T-cell (primary cell): Measurements from ENCODE around the gene MCRS1. TPM values are rescaled to one million over a fixed set of nuclear protein-coding genes. Genes with fewer than 3 reads are reported as not detected.

Experiments
- ATAC-seq, 4 experiments: fragments of 200-7000 bp in 3 of 4; fragments of 150-1000 bp in 1 of 4; cut with Tn5 transposase; replicated peaks in 1 of 4; 1 replicate in 3 of 4; 2 replicates in 1 of 4; pipeline ENCODE4 v1.10.0; 2021; ENCODE audit warnings: moderate library complexity in 3 of 4, mild to moderate bottlenecking in 2 of 4, moderate number of reproducible peaks in 1 of 4
- CTCF ChIA-PET, 2 donors: fragments of 300-600 bp; sonication (Branson Sonifier 250); formaldehyde crosslinking; loops; one replicate each; lab custom pipeline; 2022; ENCODE audit warnings: antibody characterized with exemption in 2 of 2; lab: Charles Lee
- POLR2A ChIA-PET, 2 donors: fragments of 300-600 bp; sonication (Branson Sonifier 250); formaldehyde crosslinking; loops; one replicate each; lab custom pipeline; 2022; ENCODE audit warnings: antibody characterized with exemption in 2 of 2; lab: Charles Lee
- DNase-seq, 35 experiments: peaks; one replicate each; pipeline versions ENCODE4 v3.0.0 to v3.0.0-alpha.2; 2013 to 2023
- H3K27ac ChIP-seq: one replicate; pipeline ENCODE4 v1.5.1; 2013; ENCODE audit warnings: low read length
- H3K27me3 ChIP-seq, 2 experiments: replicated peaks in 1 of 2; 1 replicate in 1 of 2; 2 replicates in 1 of 2; pipeline versions ENCODE4 v1.6.1 to v1.7.0; 2013; ENCODE audit warnings: low read length in 1 of 2, mixed read lengths in 1 of 2; ENCODE audit not compliant: control insufficient read depth in 2 of 2, insufficient read depth in 2 of 2; ENCODE audit errors: extremely low read depth in 1 of 2
- H3K36me3 ChIP-seq, 2 donors: 1 replicate in 1 of 2; 2 replicates in 1 of 2; pipeline versions ENCODE4 v1.6.1 to v1.7.0; 2013; ENCODE audit warnings: low read length in 1 of 2; ENCODE audit not compliant: control insufficient read depth in 2 of 2, insufficient read depth in 1 of 2; ENCODE audit errors: extremely low read depth in 1 of 2
- H3K4me1 ChIP-seq, 2 experiments: 1 replicate in 1 of 2; 2 replicates in 1 of 2; pipeline versions ENCODE4 v1.6.1 to v1.7.0; 2013; ENCODE audit warnings: low read length in 2 of 2, mixed read lengths in 1 of 2; ENCODE audit not compliant: insufficient read depth in 2 of 2, control insufficient read depth in 1 of 2; ENCODE audit errors: extremely low read depth in 1 of 2
- H3K4me3 ChIP-seq, 2 donors: 1 replicate in 1 of 2; 2 replicates in 1 of 2; pipeline versions ENCODE4 v1.5.1 to v1.7.0; 2013; ENCODE audit warnings: mild to moderate bottlenecking in 2 of 2, low read length in 1 of 2, moderate library complexity in 1 of 2; ENCODE audit not compliant: control insufficient read depth in 1 of 2; ENCODE audit errors: extremely low read depth in 1 of 2
- H3K9me3 ChIP-seq: 2 replicates; pipeline ENCODE4 v1.7.0; 2013
- H3K27ac Mint-ChIP-seq, 2 donors: one replicate each; pipeline ENCODE4 v1.8.0; 2020 to 2021; ENCODE audit warnings: mild to moderate bottlenecking in 2 of 2, mixed read lengths in 2 of 2
- H3K27me3 Mint-ChIP-seq, 2 donors: one replicate each; pipeline ENCODE4 v1.8.0; 2021 to 2022; ENCODE audit warnings: mixed read lengths in 2 of 2
- H3K36me3 Mint-ChIP-seq: one replicate; pipeline ENCODE4 v1.8.0; 2021; ENCODE audit warnings: mixed read lengths
- H3K4me1 Mint-ChIP-seq, 3 donors: one replicate each; pipeline ENCODE4 v1.8.0; 2020 to 2022; ENCODE audit warnings: mixed read lengths in 3 of 3, mild to moderate bottlenecking in 1 of 3
- H3K4me3 Mint-ChIP-seq, 3 donors: one replicate each; pipeline ENCODE4 v1.8.0; 2020 to 2022; ENCODE audit warnings: mild to moderate bottlenecking in 3 of 3, mixed read lengths in 3 of 3, moderate library complexity in 3 of 3
- H3K9me3 Mint-ChIP-seq, 3 donors: one replicate each; pipeline ENCODE4 v1.8.0; 2020 to 2022; ENCODE audit warnings: mixed read lengths in 3 of 3
- WGBS: methylation state at CpG from one replicate; pipeline ENCODE4 v1.1.5; 2013; ENCODE audit warnings: missing lambda C conversion rate; ENCODE audit not compliant: insufficient coverage; 5-methylcytosine and 5-hydroxymethylcytosine counted together
- total RNA-seq, 35 experiments: library from RNA in 6 of 35; stranded (reverse) in 6 of 35; fragments of 120-200 nt in 1 of 35; gene quantifications; one replicate each; pipeline versions ENCODE4 v1.2.1 to v1.2.4 and lab custom pipeline; 2013 to 2026

The MCRS1 gene
- total RNA-seq, 5 donors from 2014 or later (not counting 1 experiment from before 2014, with no cell fraction given) = 66.1 to 89.0 (median 85.7) TPM

DNA sequence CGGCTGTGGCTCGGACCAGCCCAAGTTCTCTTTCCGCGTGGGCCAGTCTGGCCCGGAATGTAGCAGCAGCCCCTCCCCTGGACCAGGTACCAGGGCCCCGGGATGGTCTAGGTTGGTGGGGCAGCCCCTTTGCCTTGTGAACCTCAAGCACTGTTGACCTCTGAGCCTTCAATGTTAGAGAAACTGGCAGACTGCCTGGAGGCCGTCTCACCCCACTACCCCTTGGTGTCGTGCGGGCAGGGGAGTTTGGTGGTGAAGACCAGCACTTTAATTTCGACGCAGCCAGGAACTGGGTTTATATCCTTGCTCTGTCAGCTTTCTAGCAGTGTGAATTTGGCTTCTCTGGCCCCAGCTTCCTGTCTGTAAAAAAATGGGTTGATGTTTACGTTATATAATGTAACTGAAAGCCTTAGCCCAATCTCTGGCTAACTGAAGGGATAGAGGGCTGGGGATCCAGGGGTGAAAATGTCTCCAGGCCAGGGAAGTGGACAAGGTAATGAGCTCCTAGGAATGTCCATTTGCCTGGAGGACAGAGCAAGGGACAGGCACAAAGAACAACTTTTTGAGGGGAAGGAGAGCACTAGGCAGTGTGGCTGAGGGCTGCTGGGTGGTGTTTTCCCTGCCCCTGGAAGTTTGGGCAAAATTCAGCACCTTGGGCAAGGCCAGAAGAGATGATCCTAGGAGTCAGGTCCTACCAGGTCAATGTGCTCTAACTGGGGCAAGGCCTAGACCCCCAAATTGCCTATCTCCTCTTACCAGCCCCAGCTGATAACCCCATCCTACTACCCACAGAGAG is 11.4 kb downstream of the MCRS1 start:
- H3K27me3 Mint-ChIP-seq = no peaks in the 10 kb centered on the region
- ChIA-PET CTCF (interaction anchor here in 1 of 2 donors (0.9 kb wide), 1 partner anchor 198 kb away, joined by 3 read pairs; no protein-coding TSS in a partner anchor), POLR2A (interaction anchor here in 1 of 2 donors (0.7 to 1.2 kb wide), 2 partner anchors 10 to 22 kb away, joined by 3 to 5 read pairs; no protein-coding TSS in a partner anchor)
- Histone ChIP-seq H3K4me1 (peaks cover 0 to 8% of the 10 kb centered on the region in 2 experiments), H3K36me3 (peaks cover 16 to 51% of the 10 kb centered on the region in 2 donors), H3K27me3 (peaks cover 0 to 1% of the 10 kb centered on the region in 2 experiments), H3K4me3 (no peak overlapping the region), H3K27ac (no peak overlapping the region), H3K9me3 (no peaks in the 10 kb centered on the region)
- H3K36me3 Mint-ChIP-seq = peaks cover 20% of the 10 kb centered on the region
- peaks cover 4 to 8% (median 7%) of the 10 kb centered on the region in 3 donors for H3K4me1 Mint-ChIP-seq
- no peak for ATAC-seq
- H3K9me3 Mint-ChIP-seq = no peaks in the 10 kb centered on the region
- 82% methylated on average over 9 of the region's 12 CpGs for WGBS
- peak overlapping the region; percentile 78 to 81 for H3K27ac Mint-ChIP-seq
- H3K4me3 Mint-ChIP-seq = no peak overlapping the region
- no peak for DNase-seq

DNA sequence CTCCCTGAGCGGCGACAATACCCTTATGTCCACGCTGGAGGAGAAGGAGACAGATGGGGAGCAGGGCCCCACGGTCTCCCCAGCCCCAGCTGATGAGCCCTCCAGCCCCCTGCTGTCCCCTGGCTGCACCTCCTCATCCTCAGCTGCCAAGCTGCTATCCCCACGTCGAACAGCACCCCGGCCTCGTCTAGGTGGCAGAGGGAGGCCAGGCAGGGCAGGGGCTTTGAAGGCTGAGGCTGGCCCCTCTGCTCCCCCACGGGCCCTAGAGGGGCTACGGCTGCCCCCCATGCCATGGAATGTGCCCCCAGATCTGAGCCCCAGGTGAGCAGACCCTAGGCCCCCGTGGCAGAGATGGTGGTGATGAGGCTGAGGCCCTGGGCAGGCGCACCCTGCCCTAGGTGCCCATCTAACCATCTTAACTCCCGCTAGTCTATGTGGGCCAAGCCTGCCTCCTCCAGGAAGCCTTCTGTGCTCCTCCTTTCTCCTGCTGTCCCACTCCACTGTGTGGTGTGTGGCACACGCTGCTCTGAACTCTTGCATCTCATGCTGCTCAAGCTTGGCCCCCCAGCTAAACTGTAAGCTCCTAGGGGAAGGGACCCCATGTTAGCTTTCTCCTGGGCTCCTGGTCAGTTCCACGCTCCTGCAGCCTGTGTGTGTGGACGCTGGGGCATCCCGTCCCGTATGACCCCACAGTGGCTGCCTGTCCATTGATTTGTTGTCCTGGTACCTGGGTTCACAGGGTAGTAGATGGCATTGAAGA is 12.1 kb downstream of the MCRS1 start:
- peak overlapping the region in 1 of 2 donors; percentile 6 for H3K27ac Mint-ChIP-seq
- H3K4me1 ChIP-seq = peaks cover 0 to 3% of the 10 kb centered on the region in 2 experiments
- H3K27me3 ChIP-seq = peaks cover 0 to 9% of the 10 kb centered on the region in 2 experiments
- no peaks in the 10 kb centered on the region for H3K9me3 ChIP-seq
- peaks cover 0 to 3% of the 10 kb centered on the region in 2 donors for H3K27me3 Mint-ChIP-seq
- no peak overlapping the region for H3K4me3 Mint-ChIP-seq
- H3K36me3 ChIP-seq = peaks cover 13 to 43% of the 10 kb centered on the region in 2 donors
- no peaks in the 10 kb centered on the region for H3K9me3 Mint-ChIP-seq
- ATAC-seq (no peak), DNase-seq (no peak)
- WGBS = 94% methylated on average over 13 of the region's 18 CpGs
- ChIA-PET POLR2A (interaction anchor here in 1 of 2 donors (0.7 kb wide), 1 partner anchor 22 kb away, joined by 5 read pairs; no protein-coding TSS in a partner anchor), CTCF (no interaction called here)
- peaks cover 18% of the 10 kb centered on the region for H3K36me3 Mint-ChIP-seq
- no peak overlapping the region for H3K27ac ChIP-seq
- peaks cover 3 to 6% (median 5%) of the 10 kb centered on the region in 3 donors for H3K4me1 Mint-ChIP-seq
- no peak overlapping the region for H3K4me3 ChIP-seq

GRCh38 chr12:49554266-49554665 is 13.7 kb downstream of the MCRS1 start:
- ChIA-PET POLR2A (no interaction called here), CTCF (interaction anchor here in 1 of 2 donors (0.7 to 0.9 kb wide), 2 partner anchors 9 to 15 kb away, joined by 3 read pairs; partner anchors contain the start of gene KCNH3)
- Mint-ChIP-seq H3K4me1 (peaks cover 0 to 3% (median 3%) of the 10 kb centered on the region in 3 donors), H3K36me3 (peaks cover 8% of the 10 kb centered on the region), H3K27me3 (peaks cover 0 to 5% of the 10 kb centered on the region in 2 donors), H3K27ac (no peak overlapping the region), H3K9me3 (no peaks in the 10 kb centered on the region), H3K4me3 (no peak overlapping the region)
- Histone ChIP-seq H3K27me3 (peaks cover 0 to 23% of the 10 kb centered on the region in 2 experiments), H3K4me3 (no peak overlapping the region), H3K4me1 (peaks cover 0 to 6% of the 10 kb centered on the region in 2 experiments), H3K9me3 (no peaks in the 10 kb centered on the region), H3K36me3 (peaks cover 3 to 28% of the 10 kb centered on the region in 2 donors), H3K27ac (no peak overlapping the region)
- no peak for DNase-seq
- ATAC-seq = no peak
- WGBS = 96% methylated on average over 12 of the region's 15 CpGs

DNA sequence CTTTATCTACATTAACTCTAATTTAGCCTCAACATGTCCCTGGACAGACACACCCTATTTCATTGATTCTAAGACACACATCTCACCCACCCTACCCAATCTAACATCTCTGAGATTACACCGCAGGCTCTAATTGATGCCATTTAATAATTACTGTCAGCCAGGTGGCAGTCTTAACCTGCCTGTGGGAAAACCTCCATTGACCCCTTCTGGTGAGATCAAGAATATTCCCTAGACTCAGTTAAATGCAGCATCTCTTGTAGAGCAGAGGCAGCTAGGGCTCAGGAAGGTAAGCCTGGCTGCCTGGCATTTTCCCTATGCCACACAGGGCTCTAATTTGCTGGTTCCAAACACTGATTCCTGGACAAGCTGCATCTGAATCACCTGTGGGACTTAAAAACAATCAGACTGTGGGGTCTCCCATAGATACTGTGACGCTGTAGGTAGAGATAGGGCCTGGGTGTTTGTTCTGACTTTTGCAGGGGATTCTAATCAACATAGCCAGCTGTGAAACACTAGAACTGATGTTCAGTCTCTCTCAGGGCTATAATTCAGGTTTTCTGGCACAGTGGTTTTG is 14.3 kb downstream of the MCRS1 start:
- CTCF ChIA-PET = interaction anchor here (0.7 to 1.2 kb wide), 2 partner anchors 15 to 27 kb away, joined by 3 read pairs; partner anchors contain the start of gene KCNH3 (in 1 of the 2)
- 58% methylated on average over 2 of the region's 2 CpGs for WGBS
- peaks cover 0 to 6% (median 6%) of the 10 kb centered on the region in 3 donors for H3K4me1 Mint-ChIP-seq

DNA sequence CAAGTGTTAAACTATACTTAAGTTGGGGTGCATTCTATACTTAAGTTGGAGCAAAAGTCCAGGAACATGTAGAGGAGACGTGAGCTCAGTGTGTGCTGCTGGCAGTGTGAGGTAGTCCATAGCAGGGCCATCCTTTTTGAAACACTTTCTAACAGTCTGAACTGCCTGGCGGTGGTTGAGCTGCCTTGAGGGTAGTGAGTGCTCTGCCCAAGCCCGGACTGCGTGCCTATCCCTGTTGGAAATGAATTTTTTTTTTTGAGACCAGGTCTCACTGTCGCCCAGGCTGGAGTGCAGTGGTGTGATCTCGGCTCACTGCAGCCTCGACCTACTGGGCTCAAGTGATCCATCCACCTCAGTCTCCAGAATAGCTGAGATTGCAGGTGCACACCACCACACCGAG is 15.0 kb downstream of the MCRS1 start:
- Mint-ChIP-seq H3K27me3 (peaks cover 0 to 15% of the 10 kb centered on the region in 2 donors), H3K4me1 (peaks cover 7 to 12% (median 10%) of the 10 kb centered on the region in 3 donors), H3K4me3 (no peak overlapping the region), H3K9me3 (no peaks in the 10 kb centered on the region), H3K27ac (no peak overlapping the region), H3K36me3 (no peaks in the 10 kb centered on the region)
- WGBS = 92% methylated on average over 4 of the region's 8 CpGs
- peaks cover 0 to 36% of the 10 kb centered on the region in 2 experiments for H3K27me3 ChIP-seq
- ChIA-PET POLR2A (no interaction called here), CTCF (interaction anchor here (0.5 to 1.2 kb wide), 4 partner anchors 27 to 266 kb away, joined by 3 to 4 read pairs (median 3); no protein-coding TSS in a partner anchor)
- peaks cover 2 to 20% of the 10 kb centered on the region in 2 experiments for H3K4me1 ChIP-seq
- ATAC-seq (no peak), DNase-seq (no peak)
- no peak overlapping the region for H3K27ac ChIP-seq
- H3K4me3 ChIP-seq = no peak overlapping the region
- H3K36me3 ChIP-seq = peaks cover 0 to 14% of the 10 kb centered on the region in 2 donors
- no peaks in the 10 kb centered on the region for H3K9me3 ChIP-seq

More for the DNA sequence above, 14.3 kb downstream of the MCRS1 start:
- Histone ChIP-seq H3K4me1 (peaks cover 0 to 13% of the 10 kb centered on the region in 2 experiments), H3K9me3 (no peaks in the 10 kb centered on the region), H3K4me3 (no peak overlapping the region), H3K27ac (no peak overlapping the region), H3K36me3 (peaks cover 0 to 21% of the 10 kb centered on the region in 2 donors), H3K27me3 (peaks cover 0 to 29% of the 10 kb centered on the region in 2 experiments)
- DNase-seq (peak in 1 of 35 experiments; percentile 69), ATAC-seq (peak; percentile 33 to 79 (median 63))
- Mint-ChIP-seq H3K4me3 (no peak overlapping the region), H3K27me3 (peaks cover 0 to 8% of the 10 kb centered on the region in 2 donors), H3K27ac (no peak overlapping the region), H3K9me3 (no peaks in the 10 kb centered on the region), H3K36me3 (peaks cover 1% of the 10 kb centered on the region)
- POLR2A ChIA-PET = no interaction called here
